ENCODE data around the gene CAP2.

GRCh38 chr6:17593246-17593645, 199.9 kb downstream of the CAP2 start:
- TF ChIP-seq POLR2A (IDR thresholded peaks at IDR 0.05): no peak
- TF ChIP-seq CTCF (IDR thresholded peaks at IDR 0.05): no peak
- no peak for TF ChIP-seq EP300 (IDR thresholded peaks at IDR 0.05)
- TF ChIP-seq POLR2AphosphoS5 (IDR thresholded peaks at IDR 0.05): no peak

Data from suprapubic skin (tissue), 4 donors.